Mammary epithelial cell (primary cell): ENCODE data around the gene RAVER1.
"Not testable (repeated sequence)": the region's sequence is repeated elsewhere in the genome, so short reads cannot be mapped to it uniquely, and the experiment has no call there.

Source experiments
- EZH2 ChIP-seq: IDR thresholded peaks from 2 replicates; pipeline ENCODE4 v1.6.1; 2012; ENCODE audit warnings: low read length, inconsistent platforms, borderline replicate concordance
- TF ChIP-seq, protein P1 (sequence below), 2 donors: IDR thresholded peaks in 1 of 2; conservative IDR thresholded peaks in 1 of 2; 2 replicates each; pipeline ENCODE4 v1.5.1; 2011 to 2012; ENCODE audit warnings: inconsistent platforms in 2 of 2, low read length in 2 of 2, mild to moderate bottlenecking in 2 of 2, control low read depth in 1 of 2, low read depth in 1 of 2; ENCODE audit not compliant: insufficient read depth in 1 of 2; ENCODE audit errors: extremely low read depth in 1 of 2

DNA sequence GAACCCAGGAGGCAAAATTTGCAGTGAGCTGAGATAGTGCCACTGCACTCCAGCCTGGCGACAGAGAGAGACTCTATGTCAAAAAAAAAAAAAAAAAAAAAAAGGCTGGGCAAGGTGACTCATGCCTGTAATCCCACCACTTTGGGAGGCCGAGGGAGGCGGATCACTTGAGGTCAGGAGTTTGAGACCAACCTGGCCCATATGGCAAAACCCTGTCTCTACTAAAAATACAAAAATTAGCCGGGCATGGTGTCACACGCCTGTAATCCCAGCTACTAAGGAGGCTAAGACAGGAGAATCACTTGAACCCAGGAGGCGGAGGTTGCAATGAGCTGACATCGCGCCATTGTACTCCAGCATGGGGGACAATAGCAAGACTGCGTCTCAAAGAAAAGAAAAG is 3.4 kb upstream of the RAVER1 start:
- not testable (repeated sequence) for TF ChIP-seq EZH2
- TF ChIP-seq, protein P1, sequence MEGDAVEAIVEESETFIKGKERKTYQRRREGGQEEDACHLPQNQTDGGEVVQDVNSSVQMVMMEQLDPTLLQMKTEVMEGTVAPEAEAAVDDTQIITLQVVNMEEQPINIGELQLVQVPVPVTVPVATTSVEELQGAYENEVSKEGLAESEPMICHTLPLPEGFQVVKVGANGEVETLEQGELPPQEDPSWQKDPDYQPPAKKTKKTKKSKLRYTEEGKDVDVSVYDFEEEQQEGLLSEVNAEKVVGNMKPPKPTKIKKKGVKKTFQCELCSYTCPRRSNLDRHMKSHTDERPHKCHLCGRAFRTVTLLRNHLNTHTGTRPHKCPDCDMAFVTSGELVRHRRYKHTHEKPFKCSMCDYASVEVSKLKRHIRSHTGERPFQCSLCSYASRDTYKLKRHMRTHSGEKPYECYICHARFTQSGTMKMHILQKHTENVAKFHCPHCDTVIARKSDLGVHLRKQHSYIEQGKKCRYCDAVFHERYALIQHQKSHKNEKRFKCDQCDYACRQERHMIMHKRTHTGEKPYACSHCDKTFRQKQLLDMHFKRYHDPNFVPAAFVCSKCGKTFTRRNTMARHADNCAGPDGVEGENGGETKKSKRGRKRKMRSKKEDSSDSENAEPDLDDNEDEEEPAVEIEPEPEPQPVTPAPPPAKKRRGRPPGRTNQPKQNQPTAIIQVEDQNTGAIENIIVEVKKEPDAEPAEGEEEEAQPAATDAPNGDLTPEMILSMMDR (conservative IDR thresholded peaks at IDR 0.05 in 1 of 2, IDR thresholded peaks at IDR 0.05 in 1 of 2; ENCODE audit: extremely low read depth in 1 of 2, insufficient read depth in 1 of 2, low read depth in 1 of 2, low read length in 2 of 2) = not testable (repeated sequence)
